Measurements from ENCODE around the gene LEKR1.

LEKR1 gene

DNA sequence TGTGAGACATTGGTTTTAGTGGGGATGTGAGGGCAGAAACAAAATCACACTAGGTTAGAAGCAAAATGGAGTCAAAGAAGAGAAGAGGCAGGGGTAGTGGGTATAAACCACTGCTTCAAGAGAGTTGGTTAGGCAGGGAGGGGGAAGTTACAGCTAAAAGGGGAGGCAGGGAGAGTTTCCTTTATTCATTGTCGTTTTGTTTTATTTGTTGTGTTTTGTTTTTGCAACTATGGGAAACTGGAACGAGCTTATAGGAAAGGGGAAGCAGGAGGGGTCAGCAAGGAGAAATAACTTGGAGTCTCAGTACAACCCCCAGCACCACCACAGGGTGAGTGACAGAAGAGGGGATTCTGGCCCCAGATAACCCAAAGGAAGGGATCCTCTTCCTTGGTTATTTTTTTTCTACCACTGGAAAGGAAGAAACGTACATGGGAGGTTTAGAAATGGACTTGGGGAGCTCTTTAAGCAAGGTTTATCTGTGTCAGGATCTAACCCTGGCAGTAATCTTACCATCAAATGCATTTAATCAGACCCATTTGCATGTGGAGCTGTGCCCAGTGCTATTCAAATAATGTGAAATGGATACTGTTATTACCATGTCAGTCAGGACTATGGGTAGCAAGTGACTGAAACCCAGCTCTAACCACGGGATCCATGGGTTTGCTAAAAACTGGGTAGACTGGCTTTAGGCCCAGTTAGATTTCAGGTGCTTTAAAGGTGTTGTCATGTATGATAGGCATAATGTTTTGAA is 265.1 kb downstream of the LEKR1 start:
- H3K4me3 ChIP-seq (ENCODE audit: low read length in 2 of 2): no peak overlapping the region
- H3K27me3 ChIP-seq (ENCODE audit: control insufficient read depth in 2 of 2, insufficient read depth in 2 of 2, low read length in 2 of 2): no peaks in the 10 kb centered on the region
- H3K4me1 ChIP-seq (ENCODE audit: control insufficient read depth in 2 of 2, insufficient read depth in 2 of 2, low read length in 2 of 2): peaks cover 33 to 37% of the 10 kb centered on the region in 2 donors
- no peak overlapping the region for H3K9ac ChIP-seq (ENCODE audit: low read depth in 1 of 2, low read length in 2 of 2)
- H3K36me3 ChIP-seq (ENCODE audit: control insufficient read depth in 2 of 2, insufficient read depth in 2 of 2, low read length in 2 of 2): no peaks in the 10 kb centered on the region
- peak overlapping the region in 1 of 2 donors; percentile 100 for H3K27ac ChIP-seq (ENCODE audit: low read depth in 2 of 2, low read length in 2 of 2)
- no peaks in the 10 kb centered on the region for H3K9me3 ChIP-seq (ENCODE audit: control insufficient read depth in 2 of 2, low read length in 2 of 2)

DNA sequence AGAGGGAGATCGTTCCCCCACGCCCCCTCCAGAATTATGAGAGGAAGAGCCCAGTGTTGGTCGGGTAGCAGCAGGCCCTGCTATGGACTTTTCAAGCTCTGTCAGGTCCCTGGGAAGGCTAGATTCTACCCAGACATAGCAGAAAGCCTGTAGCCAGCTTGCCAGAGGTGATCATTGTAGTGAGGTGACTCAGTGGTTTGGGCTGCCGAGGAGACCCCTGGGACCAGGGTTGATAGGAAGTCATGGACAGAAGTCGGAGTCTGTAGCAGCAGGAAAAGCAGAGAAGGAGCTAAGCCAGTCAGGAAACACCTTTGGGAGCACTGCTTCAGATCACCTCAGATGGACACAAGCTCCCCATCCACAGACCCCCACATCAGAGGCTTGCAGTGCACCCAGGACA is 266.1 kb downstream of the LEKR1 start:
- H3K4me3 ChIP-seq (ENCODE audit: low read length in 2 of 2): no peak overlapping the region

GRCh38 chr3:157093096-157093495 is 266.9 kb downstream of the LEKR1 start:
- H3K27me3 ChIP-seq (ENCODE audit: control insufficient read depth in 2 of 2, insufficient read depth in 2 of 2, low read length in 2 of 2): no peaks in the 10 kb centered on the region
- no peaks in the 10 kb centered on the region for H3K9me3 ChIP-seq (ENCODE audit: control insufficient read depth in 2 of 2, low read length in 2 of 2)
- H3K4me3 ChIP-seq (ENCODE audit: low read length in 2 of 2): no peak overlapping the region
- H3K27ac ChIP-seq (ENCODE audit: low read depth in 2 of 2, low read length in 2 of 2): no peak overlapping the region
- peaks cover 21 to 22% of the 10 kb centered on the region in 2 donors for H3K4me1 ChIP-seq (ENCODE audit: control insufficient read depth in 2 of 2, insufficient read depth in 2 of 2, low read length in 2 of 2)
- no peak overlapping the region for H3K9ac ChIP-seq (ENCODE audit: low read depth in 1 of 2, low read length in 2 of 2)
- no peaks in the 10 kb centered on the region for H3K36me3 ChIP-seq (ENCODE audit: control insufficient read depth in 2 of 2, insufficient read depth in 2 of 2, low read length in 2 of 2)

More for the DNA sequence above, 266.1 kb downstream of the LEKR1 start:
- Histone ChIP-seq H3K4me1 (ENCODE audit: control insufficient read depth in 2 of 2, insufficient read depth in 2 of 2, low read length in 2 of 2) (peaks cover 30 to 31% of the 10 kb centered on the region in 2 donors), H3K27me3 (ENCODE audit: control insufficient read depth in 2 of 2, insufficient read depth in 2 of 2, low read length in 2 of 2) (no peaks in the 10 kb centered on the region), H3K9ac (ENCODE audit: low read depth in 1 of 2, low read length in 2 of 2) (no peak overlapping the region), H3K9me3 (ENCODE audit: control insufficient read depth in 2 of 2, low read length in 2 of 2) (no peaks in the 10 kb centered on the region), H3K36me3 (ENCODE audit: control insufficient read depth in 2 of 2, insufficient read depth in 2 of 2, low read length in 2 of 2) (no peaks in the 10 kb centered on the region), H3K27ac (ENCODE audit: low read depth in 2 of 2, low read length in 2 of 2) (no peak overlapping the region)

- Histone ChIP-seq H3K27me3 (ENCODE audit: control insufficient read depth in 2 of 2, insufficient read depth in 2 of 2, low read length in 2 of 2) (no peaks in the 10 kb centered on the region), H3K36me3 (ENCODE audit: control insufficient read depth in 2 of 2, insufficient read depth in 2 of 2, low read length in 2 of 2) (no peaks in the 10 kb centered on the region), H3K9ac (ENCODE audit: low read depth in 1 of 2, low read length in 2 of 2) (no peak overlapping the region), H3K27ac (ENCODE audit: low read depth in 2 of 2, low read length in 2 of 2) (no peak overlapping the region), H3K9me3 (ENCODE audit: control insufficient read depth in 2 of 2, low read length in 2 of 2) (no peaks in the 10 kb centered on the region), H3K4me3 (ENCODE audit: low read length in 2 of 2) (no peak overlapping the region), H3K4me1 (ENCODE audit: control insufficient read depth in 2 of 2, insufficient read depth in 2 of 2, low read length in 2 of 2) (peaks cover 18 to 20% of the 10 kb centered on the region in 2 donors)
These were observed 268.1 kb downstream of the LEKR1 start for GRCh38 chr3:157094301-157094700.

- H3K4me1 ChIP-seq (ENCODE audit: control insufficient read depth in 2 of 2, insufficient read depth in 2 of 2, low read length in 2 of 2): peaks cover 12 to 14% of the 10 kb centered on the region in 2 donors
- no peaks in the 10 kb centered on the region for H3K9me3 ChIP-seq (ENCODE audit: control insufficient read depth in 2 of 2, low read length in 2 of 2)
- no peak overlapping the region for H3K4me3 ChIP-seq (ENCODE audit: low read length in 2 of 2)
- H3K27me3 ChIP-seq (ENCODE audit: control insufficient read depth in 2 of 2, insufficient read depth in 2 of 2, low read length in 2 of 2): no peaks in the 10 kb centered on the region
- no peaks in the 10 kb centered on the region for H3K36me3 ChIP-seq (ENCODE audit: control insufficient read depth in 2 of 2, insufficient read depth in 2 of 2, low read length in 2 of 2)
- no peak overlapping the region for H3K27ac ChIP-seq (ENCODE audit: low read depth in 2 of 2, low read length in 2 of 2)
- no peak overlapping the region for H3K9ac ChIP-seq (ENCODE audit: low read depth in 1 of 2, low read length in 2 of 2)
These were observed 268.8 kb downstream of the LEKR1 start for GRCh38 chr3:157094751-157095480.
